Measurements from ENCODE around the gene ZKSCAN1.

The ZKSCAN1 gene

GRCh38 chr7:100000239-100000638, 15.2 kb upstream of the ZKSCAN1 start:
- no peak overlapping the region for H3K27ac ChIP-seq (ENCODE audit: low read depth, low read length)
- no peaks in the 10 kb centered on the region for H3K79me2 ChIP-seq (ENCODE audit: control insufficient read depth, low read length)
- no peak overlapping the region for H3K4me3 ChIP-seq (ENCODE audit: low read length)
- no peak for TF ChIP-seq EZH2phosphoT487 (IDR thresholded peaks at IDR 0.05; ENCODE audit: borderline replicate concordance, low read length)
- no peak for TF ChIP-seq CTCF (IDR thresholded peaks at IDR 0.05; ENCODE audit: low read depth, low read length, poor library complexity, severe bottlenecking)
- H3K4me1 ChIP-seq (ENCODE audit: control insufficient read depth, low read length) = peaks cover 12% of the 10 kb centered on the region
- no peaks in the 10 kb centered on the region for H3K36me3 ChIP-seq (ENCODE audit: control insufficient read depth, low read length)
- H3K9me3 ChIP-seq (ENCODE audit: control insufficient read depth, insufficient read depth, low read length) = no peaks in the 10 kb centered on the region
- H3K27me3 ChIP-seq (ENCODE audit: control insufficient read depth, low read length) = peaks cover 13% of the 10 kb centered on the region; the same call in 1 of the 2 replicates
- no peaks in the 10 kb centered on the region for H3K9me2 ChIP-seq (replicated peaks; ENCODE audit: control insufficient read depth, low read length)
- no peaks in the 10 kb centered on the region for H4K20me1 ChIP-seq (ENCODE audit: control insufficient read depth, insufficient read depth, low read depth, low read length)
- H3F3A ChIP-seq (ENCODE audit: control insufficient read depth, insufficient read depth) = 0 out of 2 replicates have a peak, but pooled peaks cover 4% of the 10 kb centered on the region
- no peak overlapping the region for H3K4me2 ChIP-seq (ENCODE audit: low read length)

GRCh38 chr7:100003711-100004661, 11.4 kb upstream of the ZKSCAN1 start:
- Histone ChIP-seq H3K4me1 (ENCODE audit: control insufficient read depth, low read length) (no peaks in the 10 kb centered on the region), H4K20me1 (ENCODE audit: control insufficient read depth, insufficient read depth, low read depth, low read length) (no peaks in the 10 kb centered on the region), H3K4me2 (ENCODE audit: low read length) (no peak overlapping the region), H3K27me3 (ENCODE audit: control insufficient read depth, low read length) (peaks cover 18% of the 10 kb centered on the region), H3K27ac (ENCODE audit: low read depth, low read length) (no peak overlapping the region), H3K79me2 (ENCODE audit: control insufficient read depth, low read length) (no peaks in the 10 kb centered on the region), H3K9me2 (replicated peaks; ENCODE audit: control insufficient read depth, low read length) (no peaks in the 10 kb centered on the region), H3F3A (ENCODE audit: control insufficient read depth, insufficient read depth) (0 out of 2 replicates have a peak, but pooled peaks cover 2% of the 10 kb centered on the region), H3K36me3 (ENCODE audit: control insufficient read depth, low read length) (no peaks in the 10 kb centered on the region), H3K9me3 (ENCODE audit: control insufficient read depth, insufficient read depth, low read length) (no peaks in the 10 kb centered on the region), H3K4me3 (ENCODE audit: low read length) (no peak overlapping the region)
- TF ChIP-seq CTCF (IDR thresholded peaks at IDR 0.05; ENCODE audit: low read depth, low read length, poor library complexity, severe bottlenecking) = no peak
- TF ChIP-seq EZH2phosphoT487 (IDR thresholded peaks at IDR 0.05; ENCODE audit: borderline replicate concordance, low read length) = no peak

DNA sequence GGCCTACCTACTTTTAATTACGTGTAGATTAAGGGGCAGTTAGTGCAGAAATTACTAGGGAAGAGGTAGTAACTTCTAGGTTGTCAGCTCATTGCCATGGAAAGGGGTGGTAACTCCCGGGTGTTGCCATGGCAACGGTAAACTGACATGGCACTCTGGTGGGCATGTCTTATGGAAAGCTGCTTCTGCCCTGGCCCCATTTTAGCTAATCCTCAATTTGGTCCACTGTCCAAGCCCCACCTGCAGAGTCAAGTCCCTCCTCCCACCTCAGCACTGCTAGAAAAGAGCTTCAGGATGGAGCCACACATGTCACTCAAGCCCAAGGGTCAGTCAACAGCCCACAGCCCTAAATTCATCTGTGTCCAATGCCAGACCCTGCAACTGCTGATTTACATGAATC, 7.5 kb upstream of the ZKSCAN1 start:
- Histone ChIP-seq H4K20me1 (ENCODE audit: control insufficient read depth, insufficient read depth, low read depth, low read length) (no peaks in the 10 kb centered on the region), H3F3A (ENCODE audit: control insufficient read depth, insufficient read depth) (no peaks in the 10 kb centered on the region), H3K27me3 (ENCODE audit: control insufficient read depth, low read length) (peaks cover 17% of the 10 kb centered on the region), H3K9me2 (replicated peaks; ENCODE audit: control insufficient read depth, low read length) (no peaks in the 10 kb centered on the region), H3K79me2 (ENCODE audit: control insufficient read depth, low read length) (no peaks in the 10 kb centered on the region), H3K4me3 (ENCODE audit: low read length) (no peak overlapping the region), H3K4me1 (ENCODE audit: control insufficient read depth, low read length) (peaks cover under 1% of the 10 kb centered on the region; the same call in 1 of the 2 replicates), H3K9me3 (ENCODE audit: control insufficient read depth, insufficient read depth, low read length) (no peaks in the 10 kb centered on the region), H3K27ac (ENCODE audit: low read depth, low read length) (no peak overlapping the region), H3K4me2 (ENCODE audit: low read length) (no peak overlapping the region), H3K36me3 (ENCODE audit: control insufficient read depth, low read length) (no peaks in the 10 kb centered on the region)
- TF ChIP-seq EZH2phosphoT487 (IDR thresholded peaks at IDR 0.05; ENCODE audit: borderline replicate concordance, low read length) = no peak
- TF ChIP-seq CTCF (IDR thresholded peaks at IDR 0.05; ENCODE audit: low read depth, low read length, poor library complexity, severe bottlenecking) = no peak
